HG03108 (cell line): ENCODE data around the gene SNRNP35.
"Not testable (repeated sequence)": the region's sequence is repeated elsewhere in the genome, so short reads cannot be mapped to it uniquely, and the experiment has no call there.

ENCODE experiments used
- ATAC-seq: cut with Tn5 transposase; IDR thresholded peaks from one replicate; pipeline ENCODE4 v1.9.1; 2021; ENCODE audit warnings: moderate library complexity; ENCODE audit not compliant: unreplicated experiment

The SNRNP35 gene

GRCh38 chr12:123488539-123489230 lies 30.7 kb downstream of the SNRNP35 start:
- ATAC-seq = no peak

- no peak for ATAC-seq
These were observed 31.6 kb downstream of the SNRNP35 start for GRCh38 chr12:123489580-123489979.

- no peak for ATAC-seq
These were observed 32.1 kb downstream of the SNRNP35 start for GRCh38 chr12:123490089-123490488.

DNA sequence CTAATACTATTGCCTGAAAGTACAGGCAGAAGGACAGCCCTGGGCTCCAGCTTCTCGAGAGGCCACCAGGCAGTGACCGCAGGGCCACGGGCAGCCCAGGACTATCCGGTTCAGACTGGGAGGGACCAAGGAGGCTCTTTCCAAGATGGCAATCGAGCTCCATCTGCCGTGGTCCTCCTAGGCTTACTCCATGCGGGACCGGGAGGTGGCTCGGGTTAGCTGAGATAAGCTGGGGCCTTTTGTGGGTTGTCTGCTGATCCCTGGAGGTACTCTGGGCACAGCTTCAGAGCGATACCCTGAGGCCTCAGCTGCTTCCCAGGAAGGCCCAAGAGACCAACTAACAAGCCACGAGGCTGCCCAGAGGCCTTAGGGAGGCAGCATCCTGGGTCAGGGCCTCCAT lies 33.1 kb downstream of the SNRNP35 start:
- no peak for ATAC-seq

- ATAC-seq = no peak
These were observed 33.5 kb downstream of the SNRNP35 start for GRCh38 chr12:123491481-123491880.

GRCh38 chr12:123492339-123493039 lies 34.5 kb downstream of the SNRNP35 start:
- ATAC-seq = not testable (repeated sequence)

DNA sequence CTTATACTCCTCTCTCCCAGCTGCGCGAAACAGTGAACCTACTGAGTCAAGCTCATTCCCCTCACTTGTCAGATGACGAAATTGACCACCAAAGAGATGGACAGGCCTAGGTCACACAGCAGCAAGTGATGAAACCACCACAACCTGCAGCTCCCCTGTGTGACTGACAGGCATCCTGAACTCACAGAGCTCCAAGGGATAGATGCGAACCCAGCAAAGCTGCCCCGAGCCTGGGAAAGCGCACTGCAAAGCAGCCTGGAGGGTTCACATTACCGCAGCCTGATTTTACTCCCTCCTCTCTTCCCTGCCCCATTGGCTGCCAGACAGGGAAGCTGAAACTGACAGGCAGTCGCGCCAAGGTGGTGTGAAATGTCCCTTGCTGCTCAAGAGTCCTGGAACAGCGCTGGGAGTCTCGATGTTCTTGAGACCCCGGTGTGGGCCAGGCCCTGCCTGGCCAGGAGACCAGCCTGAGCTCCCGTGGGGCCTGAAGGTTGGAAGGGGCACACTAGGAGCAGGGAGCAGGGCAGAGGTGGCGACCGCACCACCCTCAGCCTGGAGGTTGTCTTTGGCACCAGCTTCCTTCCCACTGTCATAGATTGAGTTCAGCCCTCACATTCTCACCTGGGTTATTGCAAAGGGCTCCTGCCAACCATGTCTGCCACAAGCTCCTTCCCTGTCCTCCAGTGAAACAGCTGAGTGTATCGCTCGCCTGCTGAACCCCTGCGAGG lies 36.3 kb downstream of the SNRNP35 start:
- ATAC-seq = no peak

GRCh38 chr12:123497065-123497464 lies 39.1 kb downstream of the SNRNP35 start:
- no peak for ATAC-seq

- ATAC-seq = no peak
These were observed 40.3 kb downstream of the SNRNP35 start for GRCh38 chr12:123498126-123498825.

- no peak for ATAC-seq
These were observed 41.4 kb downstream of the SNRNP35 start for GRCh38 chr12:123499332-123499731.

- ATAC-seq = no peak
These were observed 44.3 kb downstream of the SNRNP35 start for GRCh38 chr12:123502163-123502704.

DNA sequence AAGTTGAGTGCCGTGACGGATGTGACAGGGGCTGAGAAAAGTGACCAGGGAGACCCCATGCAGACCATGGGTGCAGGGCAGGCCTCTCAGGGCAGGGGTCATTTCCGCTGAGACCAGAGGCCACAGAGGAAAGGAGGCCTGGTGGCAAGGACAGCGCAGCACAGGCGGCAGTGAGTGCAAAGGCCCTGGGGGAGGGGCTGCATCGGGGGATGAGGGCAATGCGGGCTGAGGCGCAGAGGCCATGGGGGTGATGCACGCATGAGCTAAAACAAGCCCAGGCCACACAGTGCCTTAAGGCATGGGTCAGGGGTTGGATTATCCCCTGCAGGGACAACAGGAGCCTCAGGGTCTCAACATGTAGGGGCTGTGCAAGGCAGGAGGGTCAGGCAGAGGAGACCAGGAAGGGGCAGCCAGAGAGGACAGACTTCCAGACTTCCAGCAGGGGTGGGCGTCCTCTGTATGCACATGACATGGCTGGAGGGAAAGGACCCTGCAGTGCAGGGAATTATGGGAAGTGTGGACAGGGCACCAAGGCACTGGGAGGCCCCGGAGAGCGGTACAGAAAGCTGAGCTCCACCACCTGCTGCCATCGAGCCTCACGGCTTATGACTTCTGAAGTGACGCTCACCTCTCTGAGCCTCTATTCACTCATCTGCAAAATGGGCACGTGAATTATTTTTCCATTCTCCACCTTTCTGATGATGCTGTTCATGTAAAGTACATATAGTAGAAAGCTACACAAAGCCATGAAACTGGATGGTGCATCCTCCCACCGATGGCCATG lies 48.3 kb downstream of the SNRNP35 start:
- no peak for ATAC-seq

DNA sequence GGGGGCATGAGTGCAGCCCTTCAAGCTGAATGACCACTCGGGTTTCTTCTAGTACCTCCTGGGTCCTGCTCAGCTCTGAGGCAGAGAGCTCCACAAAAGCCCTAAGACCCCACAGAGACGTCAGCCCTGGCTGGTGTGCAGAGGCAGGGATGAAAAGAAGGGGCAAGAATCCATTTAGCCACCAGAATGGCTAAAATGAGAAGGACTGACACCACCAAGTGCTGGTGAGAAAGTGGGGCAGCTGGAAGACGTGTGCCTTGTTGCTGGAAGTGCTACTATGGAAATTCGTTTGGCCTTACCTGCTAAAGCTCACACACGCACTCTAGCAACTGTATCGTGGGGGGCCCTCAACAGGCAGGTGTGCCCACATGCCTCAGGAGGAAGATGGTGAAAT lies 48.9 kb downstream of the SNRNP35 start:
- ATAC-seq = no peak

DNA sequence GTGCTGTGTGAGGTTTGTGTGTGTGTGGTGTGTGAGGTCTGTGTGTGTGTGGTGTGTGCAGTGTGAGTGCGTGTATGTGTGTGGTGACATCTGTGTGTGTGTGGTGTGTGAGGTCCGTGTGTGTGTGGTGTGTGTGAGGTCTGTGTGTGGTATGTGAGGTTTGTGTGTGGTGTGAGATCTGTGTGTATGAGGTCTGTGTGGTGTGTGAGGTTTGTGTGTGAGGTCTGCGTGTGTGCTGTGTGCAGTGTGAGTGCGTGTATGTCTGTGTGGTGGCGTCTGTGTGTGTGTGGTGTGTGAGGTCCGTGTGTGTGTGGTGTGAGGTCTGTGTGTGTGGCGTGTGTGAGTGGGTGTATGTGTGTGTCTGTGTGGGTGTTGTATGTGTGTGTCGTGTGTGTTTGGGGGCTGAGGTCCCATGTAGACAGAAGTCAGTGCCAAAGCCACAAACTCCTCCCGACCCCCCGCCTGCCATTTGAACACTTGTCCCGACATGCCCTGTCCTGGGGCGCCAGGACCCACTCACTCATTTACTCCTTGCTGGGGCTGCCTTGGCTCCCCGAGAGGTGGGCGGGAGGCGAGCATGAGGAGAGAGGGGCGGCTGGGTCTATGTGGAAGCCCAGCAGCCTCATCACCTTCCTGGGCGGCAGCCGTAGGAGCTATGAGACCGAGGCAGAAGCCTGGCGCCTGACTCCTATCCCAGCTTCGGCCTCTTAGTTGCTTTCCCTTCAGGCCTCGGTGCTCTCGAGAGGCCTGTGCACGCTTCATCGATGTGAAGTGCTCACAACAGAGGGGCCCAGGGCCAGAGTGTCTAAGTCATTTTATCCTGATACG lies 55.1 kb downstream of the SNRNP35 start:
- ATAC-seq = no peak

GRCh38 chr12:123513805-123514204 lies 55.9 kb downstream of the SNRNP35 start:
- no peak for ATAC-seq

DNA sequence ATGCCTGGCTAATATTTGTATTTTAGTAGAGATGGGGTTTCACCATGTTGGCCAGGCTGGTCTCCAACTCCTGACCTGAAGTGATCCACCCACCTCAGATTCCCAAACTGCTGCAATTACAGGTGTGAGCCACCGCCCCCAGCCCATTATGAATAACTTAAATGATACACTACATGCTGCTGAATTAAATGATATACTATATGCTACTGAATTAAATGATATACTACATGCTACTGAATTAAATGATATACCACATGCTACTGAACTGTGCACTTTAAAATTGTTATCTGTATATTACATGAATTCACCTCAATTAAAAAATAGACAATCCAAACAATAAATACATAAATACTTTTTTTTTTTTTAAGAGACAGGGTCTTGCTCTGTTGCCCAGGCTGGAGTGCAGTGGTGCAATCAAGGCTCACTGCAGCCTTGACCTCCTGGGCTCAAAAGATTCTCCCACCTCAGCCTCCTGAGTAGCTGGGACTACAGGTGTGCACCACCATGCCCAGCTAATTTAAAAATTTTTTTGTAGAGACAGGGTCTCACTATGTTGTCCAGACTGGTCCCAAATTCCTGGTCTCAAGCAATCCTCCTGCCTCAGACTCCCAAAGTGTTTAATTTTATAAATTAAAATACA lies 56.8 kb downstream of the SNRNP35 start:
- not testable (repeated sequence) for ATAC-seq

- no peak for ATAC-seq
These were observed 58.4 kb downstream of the SNRNP35 start for GRCh38 chr12:123516216-123516780.
